Measurements from ENCODE around the gene C5.
A peak's percentile ranks its signal among the peaks of the same experiment; 100 is the strongest.
"Not testable (repeated sequence)": the region's sequence is repeated elsewhere in the genome, so short reads cannot be mapped to it uniquely, and the experiment has no call there.

The C5 gene

GRCh38 chr9:121050128-121050988 lies at the start of gene C5:
C5 (minus strand) TSS chr9:121050275; CDS start chr9:121050246, 29 bp downstream.
- no peak for DNase-seq

GRCh38 chr9:121098567-121099198 lies 48.6 kb upstream of the C5 start:
- DNase-seq: no peak

- DNase-seq: no peak
Observed at GRCh38 chr9:121095057-121095456, 45.0 kb upstream of the C5 start.

GRCh38 chr9:121090743-121091142 lies 40.7 kb upstream of the C5 start:
- not testable (repeated sequence) for DNase-seq

- no peak for DNase-seq
Observed at GRCh38 chr9:121088576-121088975, 38.5 kb upstream of the C5 start.

GRCh38 chr9:121085661-121086060 lies 35.6 kb upstream of the C5 start:
- no peak for DNase-seq

GRCh38 chr9:121082075-121082474 lies 32.0 kb upstream of the C5 start:
- no peak for DNase-seq

- DNase-seq: peak in 1 of 2 experiments; percentile 47
Observed at GRCh38 chr9:121075251-121076036, 25.4 kb upstream of the C5 start.

GRCh38 chr9:121074370-121075250 lies 24.5 kb upstream of the C5 start, which contains the start of gene CNTRL:
CNTRL (plus strand) TSS chr9:121074955; CDS start chr9:121088327, 13,372 bp downstream.
- peak; percentile 89 to 93 for DNase-seq

- DNase-seq: no peak
Observed at GRCh38 chr9:121073038-121073437, 23.0 kb upstream of the C5 start.

GRCh38 chr9:121071756-121072421 lies 21.8 kb upstream of the C5 start:
- no peak for DNase-seq

GRCh38 chr9:121071370-121071755 lies 21.3 kb upstream of the C5 start:
- DNase-seq: no peak

- no peak for DNase-seq
Observed at GRCh38 chr9:121069396-121069795, 19.3 kb upstream of the C5 start.

GRCh38 chr9:121067640-121068039 lies 17.6 kb upstream of the C5 start:
- DNase-seq: no peak

GRCh38 chr9:121066850-121067249 lies 16.8 kb upstream of the C5 start:
- DNase-seq: no peak

GRCh38 chr9:121059998-121060636 lies 10.0 kb upstream of the C5 start:
- DNase-seq: peak; percentile 55 to 64

- DNase-seq: no peak
Observed at GRCh38 chr9:121059513-121059912, 9.4 kb upstream of the C5 start.

GRCh38 chr9:121057821-121058220 lies 7.7 kb upstream of the C5 start:
- no peak for DNase-seq

- DNase-seq: no peak
Observed at GRCh38 chr9:121055642-121056143, 5.6 kb upstream of the C5 start.

GRCh38 chr9:121053544-121053943 lies 3.5 kb upstream of the C5 start:
- DNase-seq: no peak

- DNase-seq: no peak
Observed at GRCh38 chr9:121048618-121049017, 1.5 kb downstream of the C5 start.
